Effector memory CD8-positive, alpha-beta T cell (primary cell): ENCODE results near the gene TMEM250.

Source experiments
- ATAC-seq: fragments of 150-1000 bp; cut with Tn5 transposase; replicated peaks from 2 replicates; pipeline ENCODE4 v1.10.0; 2021; ENCODE audit warnings: mild to moderate bottlenecking, moderate library complexity
- DNase-seq, 3 experiments: peaks; one replicate each; pipeline ENCODE4 v3.0.0; 2021
- H3K27ac Mint-ChIP-seq, 2 donors: one replicate each; pipeline ENCODE4 v1.8.0; 2022; ENCODE audit warnings: mild to moderate bottlenecking in 2 of 2, mixed read lengths in 2 of 2, moderate library complexity in 2 of 2
- H3K27me3 Mint-ChIP-seq, 2 donors: one replicate each; pipeline ENCODE4 v1.8.0; 2022; ENCODE audit warnings: mixed read lengths in 2 of 2
- H3K36me3 Mint-ChIP-seq: one replicate; pipeline ENCODE4 v1.8.0; 2022; ENCODE audit warnings: mild to moderate bottlenecking, moderate library complexity, mixed read lengths; ENCODE audit not compliant: insufficient read depth
- H3K4me1 Mint-ChIP-seq, 2 donors: one replicate each; pipeline ENCODE4 v1.8.0; 2022; ENCODE audit warnings: low read depth in 2 of 2, mixed read lengths in 2 of 2
- H3K4me3 Mint-ChIP-seq, 2 donors: one replicate each; pipeline ENCODE4 v1.8.0; 2022; ENCODE audit warnings: mild to moderate bottlenecking in 2 of 2, mixed read lengths in 2 of 2, moderate library complexity in 2 of 2
- H3K9me3 Mint-ChIP-seq, 2 donors: one replicate each; pipeline ENCODE4 v1.8.0; 2022; ENCODE audit warnings: mixed read lengths in 2 of 2

Gene TMEM250

DNA sequence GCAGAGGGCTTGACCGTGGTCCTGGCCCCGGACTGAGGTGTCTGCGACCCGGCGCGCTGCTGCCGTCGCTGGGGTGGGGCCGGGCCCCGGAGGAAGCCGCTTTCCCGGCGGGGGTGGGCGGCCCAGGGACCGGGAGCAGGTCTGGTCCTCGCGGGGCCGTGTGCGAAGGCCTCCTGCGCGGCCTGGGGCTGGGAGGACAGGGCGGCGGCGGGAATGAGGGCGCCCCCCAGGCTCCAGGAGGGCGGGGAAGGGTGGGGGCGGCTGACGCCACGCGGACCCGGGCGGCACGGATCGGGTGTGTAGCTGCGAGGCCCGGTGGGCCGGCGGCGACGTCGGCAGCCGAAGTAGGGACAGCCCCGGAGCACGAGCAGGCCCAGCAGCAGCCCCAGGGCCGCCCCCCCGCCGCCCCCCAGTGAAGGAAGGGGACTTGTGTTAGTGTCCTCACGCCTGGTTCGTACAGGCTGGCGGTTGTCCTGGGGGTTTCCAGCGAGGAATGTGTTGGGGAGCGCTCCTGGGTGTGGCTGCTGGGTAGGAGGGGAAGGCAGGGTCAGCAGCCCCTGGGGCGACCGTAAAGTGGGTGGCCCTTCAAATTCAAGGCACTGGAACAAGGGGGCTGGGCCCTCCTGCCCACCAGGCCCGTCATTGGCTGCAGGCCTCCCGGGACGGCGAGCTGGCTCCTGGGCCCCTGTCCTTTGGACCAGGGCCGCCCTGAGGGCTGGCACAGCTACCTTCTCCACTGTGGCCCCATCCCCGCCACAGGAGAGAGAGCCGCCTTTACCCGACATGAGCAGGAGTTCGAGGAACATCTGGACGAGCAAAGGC, 597 bp upstream of the TMEM250 start:
- Mint-ChIP-seq H3K36me3 (peaks cover 20% of the 10 kb centered on the region), H3K4me1 (peaks cover 4 to 6% of the 10 kb centered on the region in 2 donors), H3K4me3 (peak overlapping the region; percentile 64 to 75), H3K27ac (peak overlapping the region; percentile 46 to 65), H3K27me3 (no peaks in the 10 kb centered on the region), H3K9me3 (no peaks in the 10 kb centered on the region)
- DNase-seq (no peak), ATAC-seq (peak; percentile 27)

DNA sequence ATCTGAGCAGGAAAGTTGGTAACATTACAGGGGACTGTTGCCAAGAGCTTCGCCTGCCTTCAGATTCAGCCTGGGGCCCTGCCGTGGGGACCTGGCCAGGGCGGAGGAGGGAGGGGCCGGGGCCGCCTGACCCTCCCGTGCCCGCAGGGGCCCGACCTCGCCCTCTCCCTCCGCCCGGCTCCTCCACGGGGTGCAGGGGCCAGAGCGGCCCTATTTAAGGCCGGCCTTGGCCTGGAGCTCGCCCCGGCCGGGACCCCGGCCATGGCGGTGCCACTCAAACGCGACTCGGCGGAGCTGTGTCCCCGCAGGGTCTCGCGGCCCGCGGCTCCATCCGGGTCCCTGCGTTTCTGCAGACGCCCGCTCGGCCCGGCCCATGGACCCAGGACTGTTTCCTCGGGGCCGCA, 757 bp downstream of the TMEM250 start:
- H3K4me3 Mint-ChIP-seq, result peak overlapping the region; percentile 60 to 63
- no peak for ATAC-seq
- H3K27me3 Mint-ChIP-seq, result no peaks in the 10 kb centered on the region
- no peak for DNase-seq
- H3K27ac Mint-ChIP-seq, result no peak overlapping the region
- H3K36me3 Mint-ChIP-seq, result peaks cover 23% of the 10 kb centered on the region
- H3K9me3 Mint-ChIP-seq, result no peaks in the 10 kb centered on the region
- peaks cover 10 to 13% of the 10 kb centered on the region in 2 donors for H3K4me1 Mint-ChIP-seq

GRCh38 chr9:136117291-136117915, 1.3 kb downstream of the TMEM250 start:
- Mint-ChIP-seq H3K36me3 (peaks cover 18% of the 10 kb centered on the region), H3K27ac (no peak overlapping the region), H3K27me3 (no peaks in the 10 kb centered on the region), H3K4me1 (peaks cover 10 to 13% of the 10 kb centered on the region in 2 donors), H3K4me3 (peak overlapping the region; percentile 60 to 63), H3K9me3 (no peaks in the 10 kb centered on the region)
- ATAC-seq, result no peak
- DNase-seq, result no peak

DNA sequence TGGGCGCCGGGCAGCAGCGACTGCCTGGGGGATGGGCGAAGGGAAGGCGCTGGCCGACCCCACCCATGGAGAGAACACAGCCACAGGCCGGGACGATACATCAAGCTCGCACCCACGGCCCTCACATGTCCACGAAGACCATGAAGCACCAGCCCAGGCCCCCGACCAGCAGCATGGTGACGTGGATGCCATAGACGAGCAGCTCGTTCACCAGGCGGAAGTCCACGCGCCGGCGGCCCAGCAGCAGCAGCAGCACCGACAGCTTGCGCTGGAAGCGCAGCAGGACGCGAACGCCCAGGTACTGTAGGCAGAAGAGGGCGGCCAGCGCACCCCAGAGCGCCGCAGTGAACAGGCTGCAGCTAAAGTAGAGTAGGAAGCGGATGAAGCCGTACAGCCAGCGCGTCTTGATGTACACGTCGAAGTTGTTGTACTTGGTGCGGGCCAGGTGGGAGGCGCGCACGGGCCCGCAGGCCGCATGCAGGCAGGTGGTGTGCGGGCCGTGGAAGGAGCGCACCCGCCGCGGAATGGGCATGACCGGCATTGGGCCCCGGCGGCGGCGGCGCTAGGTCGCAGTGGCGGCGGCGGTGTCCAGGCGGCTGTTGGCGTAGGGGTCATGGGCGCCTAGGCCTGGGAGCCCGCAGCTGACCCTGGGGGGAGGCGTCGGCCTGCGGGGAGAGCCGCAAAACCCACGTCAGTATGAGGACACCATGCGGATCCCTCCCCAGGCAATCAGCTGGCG, 2.1 kb downstream of the TMEM250 start:
- Mint-ChIP-seq H3K4me1 (peaks cover 18 to 20% of the 10 kb centered on the region in 2 donors), H3K36me3 (peaks cover 16% of the 10 kb centered on the region), H3K4me3 (peak overlapping the region; percentile 48 to 60), H3K9me3 (no peaks in the 10 kb centered on the region), H3K27me3 (no peaks in the 10 kb centered on the region), H3K27ac (peak overlapping the region in 1 of 2 donors; percentile 2)
- DNase-seq, result no peak
- ATAC-seq, result no peak

DNA sequence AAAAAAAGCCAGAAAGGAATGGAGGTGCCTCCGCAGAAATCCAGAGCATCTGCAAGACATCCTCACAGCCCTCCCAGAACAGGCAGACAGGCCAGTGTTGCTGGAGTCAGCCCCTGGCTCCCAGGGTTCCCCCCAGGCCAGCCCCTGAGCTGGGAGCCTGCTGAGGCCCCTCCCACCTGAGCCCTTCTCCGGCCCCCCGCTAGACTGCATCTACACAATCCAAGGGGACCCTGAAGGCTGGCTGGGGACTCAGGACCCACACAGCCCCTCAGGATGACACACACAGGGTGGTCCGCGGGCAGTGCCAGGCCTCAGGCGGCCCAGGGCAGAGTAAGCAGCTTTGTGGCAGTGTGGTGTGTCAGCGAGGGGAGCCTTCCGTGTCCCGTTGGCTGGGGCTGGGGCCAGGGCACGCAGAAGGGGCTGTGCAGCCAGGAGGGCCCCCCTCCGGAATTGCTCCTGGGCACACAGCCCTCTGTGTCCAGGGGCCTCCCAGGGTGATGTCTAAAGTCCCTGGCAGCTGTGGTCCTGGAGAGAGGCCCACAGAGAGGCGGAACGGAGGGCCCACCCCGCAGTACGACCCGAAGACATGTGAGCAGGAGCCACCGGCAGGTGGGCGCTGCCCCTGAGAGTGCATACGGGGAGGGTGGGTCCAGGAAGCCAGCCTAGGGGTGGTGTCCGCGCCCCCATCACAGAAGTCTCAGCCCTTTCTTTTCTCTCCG, 2.9 kb downstream of the TMEM250 start:
- ATAC-seq, result no peak
- DNase-seq, result no peak
- no peaks in the 10 kb centered on the region for H3K9me3 Mint-ChIP-seq
- peaks cover 16% of the 10 kb centered on the region for H3K36me3 Mint-ChIP-seq
- no peaks in the 10 kb centered on the region for H3K27me3 Mint-ChIP-seq
- peaks cover 24 to 25% of the 10 kb centered on the region in 2 donors for H3K4me1 Mint-ChIP-seq
- no peak overlapping the region for H3K27ac Mint-ChIP-seq
- H3K4me3 Mint-ChIP-seq, result no peak overlapping the region

GRCh38 chr9:136115206-136115605, 3.5 kb downstream of the TMEM250 start:
- DNase-seq (no peak), ATAC-seq (no peak)
- Mint-ChIP-seq H3K27me3 (no peaks in the 10 kb centered on the region), H3K4me1 (peaks cover 29 to 31% of the 10 kb centered on the region in 2 donors), H3K36me3 (peaks cover 16% of the 10 kb centered on the region), H3K9me3 (no peaks in the 10 kb centered on the region), H3K27ac (no peak overlapping the region), H3K4me3 (no peak overlapping the region)

- peaks cover 16% of the 10 kb centered on the region for H3K36me3 Mint-ChIP-seq
- DNase-seq (no peak), ATAC-seq (no peak)
- H3K4me1 Mint-ChIP-seq, result peaks cover 31 to 34% of the 10 kb centered on the region in 2 donors
- H3K27ac Mint-ChIP-seq, result no peak overlapping the region
- no peaks in the 10 kb centered on the region for H3K27me3 Mint-ChIP-seq
- H3K9me3 Mint-ChIP-seq, result no peaks in the 10 kb centered on the region
- H3K4me3 Mint-ChIP-seq, result no peak overlapping the region
Measured at GRCh38 chr9:136114610-136115009, 4.1 kb downstream of the TMEM250 start.

DNA sequence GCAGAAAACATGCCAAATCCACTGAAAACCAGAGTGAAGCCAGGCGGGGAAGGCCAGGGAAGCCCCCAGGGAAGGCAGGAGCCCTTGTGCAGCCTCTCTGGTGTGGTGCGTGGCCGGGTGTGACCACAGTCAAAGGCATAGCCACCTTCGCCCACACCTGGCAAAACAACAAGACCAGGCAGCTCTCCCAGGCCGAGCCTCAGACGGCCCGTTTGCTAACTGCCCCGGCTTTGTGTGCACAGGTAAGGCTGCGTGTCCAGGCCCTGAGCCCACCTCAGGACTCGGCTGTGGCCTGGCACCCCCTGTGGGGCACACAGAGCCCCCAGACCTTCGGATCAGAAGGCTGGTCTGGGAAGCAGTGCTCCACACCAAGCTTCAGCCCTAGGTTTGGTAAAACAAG, 6.1 kb downstream of the TMEM250 start:
- ATAC-seq (no peak), DNase-seq (no peak)
- peaks cover 41 to 49% of the 10 kb centered on the region in 2 donors for H3K4me1 Mint-ChIP-seq
- H3K27ac Mint-ChIP-seq, result peak overlapping the region in 1 of 2 donors; percentile 70
- H3K9me3 Mint-ChIP-seq, result no peaks in the 10 kb centered on the region
- H3K36me3 Mint-ChIP-seq, result peaks cover 15% of the 10 kb centered on the region
- H3K4me3 Mint-ChIP-seq, result no peak overlapping the region
- H3K27me3 Mint-ChIP-seq, result no peaks in the 10 kb centered on the region

DNA sequence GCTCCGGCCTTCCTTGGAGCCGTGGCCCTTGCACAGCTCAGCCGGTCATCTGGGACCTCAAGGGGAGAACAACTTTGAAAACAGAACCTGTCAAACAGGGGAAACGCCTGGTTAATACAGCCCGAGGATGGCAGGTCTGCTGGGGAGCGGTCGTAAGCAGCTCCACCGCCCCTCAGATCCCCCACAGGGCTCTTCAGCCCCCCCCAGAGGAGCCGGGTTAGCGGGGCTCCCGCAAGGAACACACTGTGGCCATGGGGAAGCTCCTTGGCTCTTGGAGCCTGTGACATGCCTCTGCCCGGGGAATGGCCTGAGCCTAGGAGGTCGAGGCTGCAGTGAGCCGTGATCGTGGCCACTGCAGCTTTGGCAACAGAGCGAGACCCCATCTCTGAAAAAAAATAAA, 6.8 kb downstream of the TMEM250 start:
- peaks cover 13% of the 10 kb centered on the region for H3K36me3 Mint-ChIP-seq
- H3K27ac Mint-ChIP-seq, result peak overlapping the region; percentile 25 to 85

DNA sequence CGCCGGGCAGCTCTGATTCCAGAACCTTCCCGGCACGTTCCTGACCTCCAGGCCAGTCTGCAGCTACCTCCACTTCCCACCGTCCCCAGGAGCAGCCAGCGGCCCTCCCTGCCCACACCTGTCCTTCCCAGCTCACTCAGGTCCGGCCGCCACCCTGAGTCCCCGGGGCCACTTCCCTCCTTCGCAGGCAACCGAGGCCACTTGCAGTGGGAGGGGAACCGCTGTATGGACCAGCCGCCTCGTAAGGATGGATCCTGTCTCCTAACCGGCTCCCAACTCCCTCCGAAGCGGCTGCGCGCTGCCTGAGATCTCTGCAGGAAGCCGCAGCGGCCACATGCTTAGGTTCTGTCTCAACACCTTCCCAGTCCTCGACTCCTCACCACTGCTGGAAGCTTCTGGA, 7.5 kb downstream of the TMEM250 start:
- H3K27ac Mint-ChIP-seq, result peak overlapping the region; percentile 67 to 85
- peaks cover 15% of the 10 kb centered on the region for H3K36me3 Mint-ChIP-seq
- no peaks in the 10 kb centered on the region for H3K27me3 Mint-ChIP-seq
- DNase-seq (no peak), ATAC-seq (no peak)
- H3K4me3 Mint-ChIP-seq, result peak overlapping the region; percentile 67 to 88
- no peaks in the 10 kb centered on the region for H3K9me3 Mint-ChIP-seq
- peaks cover 48 to 51% of the 10 kb centered on the region in 2 donors for H3K4me1 Mint-ChIP-seq

More for the DNA sequence above, 6.8 kb downstream of the TMEM250 start:
- no peaks in the 10 kb centered on the region for H3K27me3 Mint-ChIP-seq
- ATAC-seq (no peak), DNase-seq (no peak)
- H3K4me3 Mint-ChIP-seq, result peak overlapping the region; percentile 67 to 88
- no peaks in the 10 kb centered on the region for H3K9me3 Mint-ChIP-seq
- peaks cover 47 to 55% of the 10 kb centered on the region in 2 donors for H3K4me1 Mint-ChIP-seq

DNA sequence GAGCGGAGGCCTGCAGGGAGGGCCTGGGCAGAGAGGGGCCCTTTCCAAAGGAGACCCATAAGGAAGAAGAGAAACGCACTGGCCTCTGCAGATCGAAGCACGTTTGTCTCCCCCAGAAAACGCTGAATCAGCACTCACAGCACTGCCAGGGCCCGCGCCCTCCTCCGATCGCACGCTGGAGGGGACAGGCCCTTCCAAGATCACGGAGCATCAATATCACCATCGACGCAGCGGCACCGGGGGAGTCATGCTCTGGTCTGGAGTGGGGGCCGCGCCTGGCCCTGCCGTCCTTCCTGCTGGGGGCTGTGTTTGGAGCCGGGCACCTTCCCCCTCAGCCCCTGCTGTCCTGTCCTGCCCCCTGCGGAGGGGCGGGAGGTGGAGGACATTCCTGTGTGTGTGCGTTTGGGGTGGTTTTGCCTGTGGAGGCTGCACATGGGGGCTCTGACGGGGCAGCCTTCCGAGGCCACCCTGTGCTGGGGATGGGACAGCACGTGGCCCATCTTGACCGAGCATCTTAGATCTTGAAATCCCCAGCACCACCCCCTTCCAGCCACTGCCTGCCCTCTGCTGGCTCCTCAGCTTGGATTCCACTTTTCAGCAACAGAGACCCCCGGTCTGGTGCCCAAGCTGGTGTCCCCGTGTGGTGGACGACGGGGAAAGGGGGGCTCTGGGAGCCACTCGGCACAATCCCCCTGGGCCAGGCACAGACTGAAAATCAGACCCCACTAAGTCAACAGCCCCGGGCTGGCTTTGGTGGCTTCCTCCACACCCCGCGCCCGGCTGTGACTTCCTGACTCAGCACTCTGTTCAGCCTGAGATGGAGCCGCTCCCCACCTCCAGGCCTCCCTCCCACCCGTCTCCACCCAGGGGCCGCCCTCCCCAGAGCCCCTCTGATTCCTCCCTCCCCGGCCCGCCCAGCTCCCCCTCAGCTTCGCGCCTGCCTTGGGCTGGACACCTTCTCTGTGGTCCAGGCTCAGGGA, 8.3 kb downstream of the TMEM250 start:
- peaks cover 17% of the 10 kb centered on the region for H3K36me3 Mint-ChIP-seq

More for the DNA sequence above, 8.3 kb downstream of the TMEM250 start:
- Mint-ChIP-seq H3K27me3 (no peaks in the 10 kb centered on the region), H3K27ac (peak overlapping the region; percentile 41 to 67), H3K9me3 (no peaks in the 10 kb centered on the region), H3K4me1 (peaks cover 54 to 55% of the 10 kb centered on the region in 2 donors), H3K4me3 (peak overlapping the region; percentile 86 to 88)
- ATAC-seq (peak; percentile 28), DNase-seq (peak in 2 of 3 experiments; percentile 43 to 45)
